RWPE1 (cell line): ENCODE results near the gene TIA1.

Experiments
- CTCF ChIA-PET: fragments of 350-600 bp; sonication (Branson Sonifier 250); formaldehyde crosslinking; extraction: SDS; loops from one replicate; lab custom pipeline; 2021; lab: Yijun Ruan, JAX
- POLR2A ChIA-PET: fragments of 400-600 bp; formaldehyde crosslinking; extraction: SDS; loops from one replicate; lab custom pipeline; 2020; ENCODE audit warnings: antibody characterized with exemption; ENCODE audit not compliant: low non-redundant PET; lab: Yijun Ruan, JAX
- DNase-seq: peaks from one replicate; pipeline ENCODE4 v3.0.0; 2012; ENCODE audit warnings: low spot score
- H3K27ac ChIP-seq: fragments of 450-650 bp; 2 replicates; pipeline ENCODE4 v1.5.1; 2017
- CTCF ChIP-seq: fragments of 450-650 bp; conservative IDR thresholded peaks from 2 replicates; pipeline ENCODE4 v1.5.1; 2017; ENCODE audit warnings: low read depth, mild to moderate bottlenecking

The TIA1 gene

GRCh38 chr2:70261501-70261900 lies 13.1 kb upstream of the TIA1 start:
- ChIA-PET POLR2A (no interaction called here), CTCF (interaction anchor here (1.0 kb wide), 1 partner anchor 20 kb away, joined by 3 read pairs; no protein-coding TSS in a partner anchor)
- no peak for TF ChIP-seq CTCF
- no peak for DNase-seq
- H3K27ac ChIP-seq: no peak overlapping the region

GRCh38 chr2:70258532-70258875 lies 10.1 kb upstream of the TIA1 start:
- DNase-seq: peak; percentile 15
- peak overlapping the region; percentile 96 for H3K27ac ChIP-seq
- CTCF ChIA-PET: interaction anchor here (0.7 kb wide), 1 partner anchor 61 kb away, joined by 4 read pairs; no protein-coding TSS in a partner anchor
- POLR2A ChIA-PET: interaction anchor here (0.5 to 1.8 kb wide), 3 partner anchors 21 to 35 kb away, joined by 3 to 7 read pairs (median 5); partner anchors contain the start of gene SNRPG
- TF ChIP-seq CTCF: no peak

GRCh38 chr2:70255637-70256314 lies 7.3 kb upstream of the TIA1 start:
- CTCF ChIA-PET: interaction anchor here (0.7 kb wide), 1 partner anchor 356 kb away, joined by 4 read pairs; no protein-coding TSS in a partner anchor
- no peak for TF ChIP-seq CTCF
- H3K27ac ChIP-seq: no peak overlapping the region
- DNase-seq: no peak
- POLR2A ChIA-PET: no interaction called here

- TF ChIP-seq CTCF: no peak
- POLR2A ChIA-PET: no interaction called here
- no peak for DNase-seq
- CTCF ChIA-PET: no interaction called here
- no peak overlapping the region for H3K27ac ChIP-seq
These were observed 2.0 kb upstream of the TIA1 start for GRCh38 chr2:70250434-70250833.

GRCh38 chr2:70247364-70248180 lies 856 bp downstream of the TIA1 start:
- ChIA-PET CTCF (no interaction called here), POLR2A (interaction anchor here (0.9 to 1.0 kb wide), 2 partner anchors 10 to 46 kb away, joined by 3 to 5 read pairs; partner anchors contain the start of genes PCYOX1 and SNRPG)
- no peak for TF ChIP-seq CTCF
- peak overlapping the region; percentile 96 for H3K27ac ChIP-seq
- peak; percentile 5 for DNase-seq

- CTCF ChIA-PET: no interaction called here
- TF ChIP-seq CTCF: no peak
- no peak for DNase-seq
- no peak overlapping the region for H3K27ac ChIP-seq
- POLR2A ChIA-PET: no interaction called here
These were observed 4.4 kb downstream of the TIA1 start for GRCh38 chr2:70243806-70244584.
